Brain microvascular endothelial cell (primary cell): ENCODE results near the gene USP15.
"Not testable (repeated sequence)": the region's sequence is repeated elsewhere in the genome, so short reads cannot be mapped to it uniquely, and the experiment has no call there.

Experiments used
- DNase-seq: peaks from one replicate; pipeline ENCODE4 v3.0.0-alpha.2; 2020
- H3K27ac ChIP-seq: fragments of 250-450 bp; sonication (Bioruptor Pico); 2 replicates; pipeline ENCODE4 v1.5.1; 2020; ENCODE audit warnings: mild to moderate bottlenecking, moderate library complexity
- H3K27me3 ChIP-seq: fragments of 250-450 bp; sonication (Bioruptor Pico); replicated peaks from 2 replicates; pipeline ENCODE4 v1.5.1; 2020; ENCODE audit warnings: mild to moderate bottlenecking
- H3K36me3 ChIP-seq: fragments of 250-450 bp; sonication (Bioruptor Pico); replicated peaks from 2 replicates; pipeline ENCODE4 v1.5.1; 2020; ENCODE audit warnings: mild to moderate bottlenecking
- H3K4me3 ChIP-seq: 2 replicates; pipeline ENCODE4 v1.5.1; 2011; ENCODE audit warnings: low read depth, mild to moderate bottlenecking, control low read depth, low read length, moderate library complexity
- in situ Hi-C: cut with HindIII; loops from 2 replicates; pipeline ENCODE4 v1.10.0; 2017; ENCODE audit warnings: low sequenced_read_pairs, low pct_ligation_motif_present
- TF ChIP-seq, protein P1 (sequence below): IDR thresholded peaks from 2 replicates; pipeline ENCODE4 v1.5.1; 2011; ENCODE audit warnings: low read depth, mild to moderate bottlenecking, moderate library complexity, low read length, control low read depth, inconsistent platforms; ENCODE audit errors: missing control alignments

The USP15 gene

DNA sequence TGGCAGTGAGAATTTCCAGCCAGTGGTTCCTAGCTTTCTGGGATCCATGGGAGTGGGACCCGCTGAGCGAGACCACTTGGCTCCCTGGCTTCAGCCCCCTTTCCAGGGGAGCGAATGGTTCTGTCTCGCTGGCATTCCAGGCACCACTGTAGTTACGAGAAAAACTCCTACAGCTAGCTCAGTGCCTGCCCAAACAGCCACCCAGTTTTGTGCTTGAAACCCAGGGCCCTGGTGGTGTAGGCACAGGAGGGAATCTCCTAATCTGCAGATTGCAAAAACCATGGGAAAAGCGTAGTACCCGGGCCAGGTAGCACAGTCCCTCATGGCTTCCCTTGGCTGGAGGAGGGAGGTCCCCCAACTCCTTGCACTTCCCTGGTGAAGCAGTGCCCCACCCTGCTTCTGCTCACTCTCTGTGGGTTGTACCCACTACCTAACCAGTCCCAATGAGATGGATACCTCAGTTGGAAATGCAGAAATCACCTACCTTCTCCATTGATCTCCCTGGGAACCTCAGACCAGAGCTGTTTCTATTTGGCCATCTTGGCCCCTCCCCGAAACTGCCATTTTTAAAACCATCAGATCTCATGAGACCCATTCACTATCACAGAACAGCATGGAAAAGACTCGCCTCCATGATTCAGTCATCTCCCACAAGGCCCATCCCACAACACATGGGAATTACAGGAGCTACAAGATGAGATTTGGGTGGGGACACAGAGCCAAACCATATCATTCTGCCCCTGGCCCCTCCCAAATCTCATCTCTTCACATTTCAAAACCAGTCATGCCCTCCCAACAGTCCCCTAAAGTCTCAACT, 83.3 kb downstream of the USP15 start:
- H3K27me3 ChIP-seq, H3K27ac ChIP-seq, in situ Hi-C loops, H3K4me3 ChIP-seq, DNase-seq, H3K36me3 ChIP-seq: not testable (repeated sequence)

DNA sequence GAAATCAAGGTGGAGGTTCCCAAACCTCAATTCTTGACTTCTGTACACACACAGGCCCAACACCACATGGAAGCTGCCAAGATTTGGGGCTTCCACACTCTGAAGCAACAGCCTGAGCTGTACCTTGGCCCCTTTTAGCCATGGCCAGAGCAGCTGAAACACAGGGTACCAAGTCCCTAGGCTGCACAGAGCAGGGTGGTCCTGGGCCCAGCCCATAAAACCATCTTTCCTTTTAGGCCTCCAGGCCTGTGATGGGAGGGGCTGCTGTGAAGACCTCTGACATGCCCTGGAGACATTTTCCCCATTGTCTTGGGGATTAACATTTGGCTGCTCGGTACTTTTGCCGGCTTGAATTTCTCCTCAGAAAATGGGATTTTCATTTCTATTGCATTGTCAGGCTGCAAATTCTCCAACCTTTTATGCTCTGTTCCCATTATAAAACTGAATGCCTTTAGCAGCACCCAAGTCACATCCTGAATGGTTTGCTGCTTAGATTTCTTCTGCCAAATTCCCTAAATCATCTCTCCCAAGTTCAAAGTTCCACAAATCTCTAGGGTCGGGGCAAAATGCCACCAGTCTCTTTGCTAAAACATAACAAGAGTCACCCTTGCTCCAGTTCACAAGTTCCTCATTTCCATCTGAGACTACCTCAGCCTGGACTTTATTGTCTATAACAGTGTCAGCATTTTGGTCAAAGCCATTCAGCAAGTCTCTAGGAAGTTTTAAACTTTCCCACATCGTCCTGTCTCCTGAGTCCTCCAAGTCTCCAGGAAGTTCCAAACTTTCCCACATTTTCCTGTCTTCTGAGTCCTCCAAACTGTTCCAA, 84.7 kb downstream of the USP15 start:
- H3K4me3 ChIP-seq, in situ Hi-C loops, H3K27me3 ChIP-seq, H3K27ac ChIP-seq, DNase-seq, H3K36me3 ChIP-seq: not testable (repeated sequence)

DNA sequence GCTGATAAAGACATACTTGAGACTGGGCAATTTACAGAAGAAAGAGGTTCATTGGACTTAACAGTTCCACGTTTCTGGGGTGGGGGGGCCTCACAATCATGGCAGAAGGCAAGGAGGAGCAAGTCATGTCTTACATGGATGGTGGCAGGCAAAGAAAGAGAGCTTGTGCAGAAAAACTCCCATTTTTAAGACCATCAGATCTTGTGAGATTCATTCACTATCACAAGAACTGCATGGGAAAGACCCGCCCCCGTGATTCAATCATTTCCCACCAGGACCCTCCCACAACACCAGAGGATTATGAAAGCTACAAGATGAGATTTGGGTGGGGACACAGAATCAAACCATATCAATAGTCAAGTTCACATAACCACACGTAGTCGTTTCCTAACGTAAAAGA, 85.5 kb downstream of the USP15 start:
- TF ChIP-seq, protein P1, sequence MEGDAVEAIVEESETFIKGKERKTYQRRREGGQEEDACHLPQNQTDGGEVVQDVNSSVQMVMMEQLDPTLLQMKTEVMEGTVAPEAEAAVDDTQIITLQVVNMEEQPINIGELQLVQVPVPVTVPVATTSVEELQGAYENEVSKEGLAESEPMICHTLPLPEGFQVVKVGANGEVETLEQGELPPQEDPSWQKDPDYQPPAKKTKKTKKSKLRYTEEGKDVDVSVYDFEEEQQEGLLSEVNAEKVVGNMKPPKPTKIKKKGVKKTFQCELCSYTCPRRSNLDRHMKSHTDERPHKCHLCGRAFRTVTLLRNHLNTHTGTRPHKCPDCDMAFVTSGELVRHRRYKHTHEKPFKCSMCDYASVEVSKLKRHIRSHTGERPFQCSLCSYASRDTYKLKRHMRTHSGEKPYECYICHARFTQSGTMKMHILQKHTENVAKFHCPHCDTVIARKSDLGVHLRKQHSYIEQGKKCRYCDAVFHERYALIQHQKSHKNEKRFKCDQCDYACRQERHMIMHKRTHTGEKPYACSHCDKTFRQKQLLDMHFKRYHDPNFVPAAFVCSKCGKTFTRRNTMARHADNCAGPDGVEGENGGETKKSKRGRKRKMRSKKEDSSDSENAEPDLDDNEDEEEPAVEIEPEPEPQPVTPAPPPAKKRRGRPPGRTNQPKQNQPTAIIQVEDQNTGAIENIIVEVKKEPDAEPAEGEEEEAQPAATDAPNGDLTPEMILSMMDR = no peak
- no peak for DNase-seq
- H3K4me3 ChIP-seq = no peak overlapping the region
- in situ Hi-C loops = no loop called here
- peaks cover 3% of the 10 kb centered on the region for H3K36me3 ChIP-seq
- H3K27ac ChIP-seq = no peak overlapping the region
- no peaks in the 10 kb centered on the region for H3K27me3 ChIP-seq

DNA sequence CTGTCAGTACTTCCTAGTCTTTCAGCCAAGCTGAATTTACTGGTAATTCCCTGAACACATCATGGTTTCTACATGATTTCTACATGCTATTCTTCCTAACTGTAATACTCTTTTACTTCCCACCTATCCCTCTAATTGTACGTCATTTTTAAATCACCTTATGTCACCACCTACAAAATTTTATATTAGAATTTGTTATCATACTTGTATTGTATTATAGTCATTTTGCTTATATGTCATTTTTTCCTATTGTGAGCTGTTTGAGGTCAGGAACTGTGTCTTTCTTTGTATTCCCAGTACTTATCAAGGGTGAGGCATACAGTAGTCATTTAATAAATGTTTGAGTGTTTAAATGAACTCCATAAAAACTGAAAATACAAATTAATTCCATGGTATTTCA, 86.6 kb downstream of the USP15 start:
- Histone ChIP-seq H3K27me3 (no peaks in the 10 kb centered on the region), H3K36me3 (peaks cover 3% of the 10 kb centered on the region), H3K4me3 (no peak overlapping the region), H3K27ac (no peak overlapping the region)
- no peak for DNase-seq
- TF ChIP-seq, protein P1 = no peak
- in situ Hi-C loops = no loop called here

GRCh38 chr12:62347922-62348650, 87.9 kb downstream of the USP15 start:
- Histone ChIP-seq H3K4me3 (peak overlapping the region; percentile 6), H3K36me3 (no peaks in the 10 kb centered on the region), H3K27ac (peak overlapping the region; percentile 53), H3K27me3 (no peaks in the 10 kb centered on the region)
- TF ChIP-seq, protein P1 = no peak
- DNase-seq = peak; percentile 13
- in situ Hi-C loops = no loop called here

DNA sequence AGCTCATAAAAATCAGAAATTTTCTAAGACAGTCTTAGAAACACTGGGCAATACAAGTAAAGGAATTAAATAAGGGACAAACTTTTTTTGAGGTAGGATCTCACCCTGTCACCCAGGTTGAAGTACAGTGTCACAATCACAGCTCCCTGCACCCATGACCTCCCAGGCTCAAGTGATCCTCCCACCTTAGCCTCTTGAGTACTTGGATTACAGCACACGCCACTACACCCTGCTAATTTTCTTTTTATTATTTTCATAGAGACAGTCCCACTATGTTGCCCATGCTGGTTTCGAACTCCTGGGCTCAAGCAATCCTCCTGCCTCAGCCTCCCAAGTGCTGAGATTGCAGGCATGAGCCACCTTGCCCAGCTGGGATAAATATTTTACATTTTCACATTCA, 90.3 kb downstream of the USP15 start:
- TF ChIP-seq, protein P1 = no peak
- Histone ChIP-seq H3K27me3 (no peaks in the 10 kb centered on the region), H3K27ac (no peak overlapping the region), H3K4me3 (no peak overlapping the region), H3K36me3 (no peaks in the 10 kb centered on the region)
- in situ Hi-C loops = no loop called here
- no peak for DNase-seq
